Measurements from ENCODE around the gene GNAS-AS1.

GNAS-AS1 gene

DNA sequence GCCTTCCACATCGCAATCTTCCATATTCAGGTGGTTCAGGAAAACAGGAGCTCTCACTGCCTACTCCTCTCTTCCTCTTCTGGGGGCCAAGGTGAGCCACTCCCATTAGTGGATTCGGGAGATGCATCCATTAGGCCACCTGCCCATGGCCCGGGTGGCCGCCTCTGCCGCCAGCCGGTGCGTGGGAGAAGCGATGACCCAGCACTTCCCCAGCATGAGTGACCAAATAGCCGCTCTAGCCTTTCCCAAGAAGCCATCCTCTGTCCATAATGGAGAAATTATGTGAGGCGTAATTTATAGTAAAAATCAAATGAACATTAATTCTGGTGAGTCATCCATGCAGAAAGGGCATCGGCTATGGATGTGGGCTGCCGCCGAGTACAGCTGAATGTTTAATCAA, 39.4 kb downstream of the GNAS-AS1 start:
- no peak overlapping the region for H3K27ac ChIP-seq
- TF ChIP-seq CTCF (conservative IDR thresholded peaks at IDR 0.05), result no peak

- no peak overlapping the region for H3K27ac ChIP-seq
- TF ChIP-seq CTCF (conservative IDR thresholded peaks at IDR 0.05), result no peak
These were observed 39.8 kb downstream of the GNAS-AS1 start for GRCh38 chr20:58810879-58811250.

- no peak overlapping the region for H3K27ac ChIP-seq
- TF ChIP-seq CTCF (conservative IDR thresholded peaks at IDR 0.05), result no peak
These were observed 40.4 kb downstream of the GNAS-AS1 start for GRCh38 chr20:58810116-58810878.

GRCh38 chr20:58808271-58809046, 42.2 kb downstream of the GNAS-AS1 start:
- no peak overlapping the region for H3K27ac ChIP-seq
- TF ChIP-seq CTCF (conservative IDR thresholded peaks at IDR 0.05), result no peak

DNA sequence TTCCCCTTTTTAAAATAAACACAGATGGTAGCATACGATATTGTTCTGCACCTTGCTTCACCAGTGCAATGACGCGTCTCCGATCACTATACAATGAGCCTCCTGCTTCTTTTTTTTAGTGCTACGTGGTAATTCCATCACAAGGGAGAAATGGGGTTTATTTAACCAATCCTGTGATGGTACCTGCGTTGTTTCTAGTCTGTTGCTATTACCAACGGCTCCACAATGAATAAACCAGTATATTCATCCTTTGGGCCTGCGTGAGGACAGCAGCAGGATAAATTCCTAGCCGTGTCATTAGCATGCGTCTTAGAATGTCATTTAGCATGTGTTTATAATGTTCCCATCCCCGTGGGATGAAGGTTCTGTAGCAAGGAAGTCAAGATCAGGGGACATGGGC, 42.9 kb downstream of the GNAS-AS1 start:
- TF ChIP-seq CTCF (conservative IDR thresholded peaks at IDR 0.05), result no peak
- H3K27ac ChIP-seq, result no peak overlapping the region

GRCh38 chr20:58803533-58803932, 47.2 kb downstream of the GNAS-AS1 start:
- H3K27ac ChIP-seq, result no peak overlapping the region
- TF ChIP-seq CTCF (conservative IDR thresholded peaks at IDR 0.05), result no peak

- TF ChIP-seq CTCF (conservative IDR thresholded peaks at IDR 0.05), result no peak
These were observed 48.6 kb downstream of the GNAS-AS1 start for GRCh38 chr20:58802061-58802460.

More at GRCh38 chr20:58802061-58802460, 48.6 kb downstream of the GNAS-AS1 start:
- no peak overlapping the region for H3K27ac ChIP-seq
